ENCODE results near the gene TCEANC2. TPM values are rescaled to one million over a fixed set of nuclear protein-coding genes. Genes with fewer than 3 reads are reported as not detected.

The TCEANC2 gene
- total RNA-seq, 1 donor from 2014 or later: 3.6 TPM

- no peak for DNase-seq (ENCODE audit: low read depth)
- peaks cover 40% of the 10 kb centered on the region for H3K27me3 ChIP-seq (ENCODE audit: control insufficient read depth, insufficient read depth, low read length)
- no peak overlapping the region for H3K4me3 ChIP-seq (ENCODE audit: low read depth, low read length)
- TF ChIP-seq CTCF (IDR thresholded peaks at IDR 0.05; ENCODE audit: insufficient read depth, low read length, poor library complexity, severe bottlenecking): no peak
- H3K36me3 ChIP-seq (ENCODE audit: control insufficient read depth, insufficient read depth, low read length): no peaks in the 10 kb centered on the region
These were observed 44.0 kb upstream of the TCEANC2 start for GRCh38 chr1:54009406-54009805.

- Histone ChIP-seq H3K36me3 (ENCODE audit: control insufficient read depth, insufficient read depth, low read length) (no peaks in the 10 kb centered on the region), H3K4me3 (ENCODE audit: low read depth, low read length) (no peak overlapping the region), H3K27me3 (ENCODE audit: control insufficient read depth, insufficient read depth, low read length) (peaks cover 42% of the 10 kb centered on the region)
- TF ChIP-seq CTCF (IDR thresholded peaks at IDR 0.05; ENCODE audit: insufficient read depth, low read length, poor library complexity, severe bottlenecking): no peak
- no peak for DNase-seq (ENCODE audit: low read depth)
These were observed 42.8 kb upstream of the TCEANC2 start for GRCh38 chr1:54010415-54011117.

- Histone ChIP-seq H3K36me3 (ENCODE audit: control insufficient read depth, insufficient read depth, low read length) (no peaks in the 10 kb centered on the region), H3K27me3 (ENCODE audit: control insufficient read depth, insufficient read depth, low read length) (peaks cover 42% of the 10 kb centered on the region), H3K4me3 (ENCODE audit: low read depth, low read length) (no peak overlapping the region)
- TF ChIP-seq CTCF (IDR thresholded peaks at IDR 0.05; ENCODE audit: insufficient read depth, low read length, poor library complexity, severe bottlenecking): no peak
- DNase-seq (ENCODE audit: low read depth): no peak
These were observed 41.9 kb upstream of the TCEANC2 start for GRCh38 chr1:54011316-54012007.

GRCh38 chr1:54012008-54012325 is 41.4 kb upstream of the TCEANC2 start:
- no peak for TF ChIP-seq CTCF (IDR thresholded peaks at IDR 0.05; ENCODE audit: insufficient read depth, low read length, poor library complexity, severe bottlenecking)
- H3K4me3 ChIP-seq (ENCODE audit: low read depth, low read length): no peak overlapping the region
- H3K27me3 ChIP-seq (ENCODE audit: control insufficient read depth, insufficient read depth, low read length): peaks cover 42% of the 10 kb centered on the region
- H3K36me3 ChIP-seq (ENCODE audit: control insufficient read depth, insufficient read depth, low read length): no peaks in the 10 kb centered on the region
- no peak for DNase-seq (ENCODE audit: low read depth)

- H3K4me3 ChIP-seq (ENCODE audit: low read depth, low read length): no peak overlapping the region
- no peak for DNase-seq (ENCODE audit: low read depth)
- H3K36me3 ChIP-seq (ENCODE audit: control insufficient read depth, insufficient read depth, low read length): no peaks in the 10 kb centered on the region
- peaks cover 49% of the 10 kb centered on the region for H3K27me3 ChIP-seq (ENCODE audit: control insufficient read depth, insufficient read depth, low read length)
- TF ChIP-seq CTCF (IDR thresholded peaks at IDR 0.05; ENCODE audit: insufficient read depth, low read length, poor library complexity, severe bottlenecking): no peak
These were observed 40.5 kb upstream of the TCEANC2 start for GRCh38 chr1:54012863-54013262.
